Erythroblast (primary cell): ENCODE measurements around the gene IL3RA.

Experiments
- GATA1 ChIP-seq: IDR thresholded peaks from 2 replicates; pipeline ENCODE4 v1.6.1; 2011; ENCODE audit warnings: low read depth, mild to moderate bottlenecking, control low read depth, low read length, moderate library complexity
- POLR2A ChIP-seq: IDR thresholded peaks from 2 replicates; pipeline ENCODE4 v1.6.1; 2011; ENCODE audit warnings: mild to moderate bottlenecking, low read length

DNA sequence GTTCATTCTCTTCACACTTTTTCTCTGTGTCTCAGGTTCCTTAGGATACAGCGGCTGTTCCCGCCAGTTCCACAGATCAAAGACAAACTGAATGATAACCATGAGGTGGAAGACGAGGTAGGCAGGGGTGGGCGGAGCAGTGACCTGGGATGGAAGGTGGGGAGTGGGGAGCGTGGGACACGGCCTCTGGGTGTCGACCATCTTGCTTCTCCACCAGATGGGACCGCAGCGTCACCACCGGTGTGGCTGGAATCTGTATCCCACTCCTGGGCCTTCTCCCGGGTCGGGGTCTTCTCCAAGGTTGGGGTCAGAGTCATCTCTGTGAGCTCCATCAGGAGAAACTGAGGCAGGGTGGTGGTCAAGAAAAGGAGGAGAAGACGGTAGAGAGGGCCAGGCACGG is 31.2 kb upstream of the IL3RA start:
- TF ChIP-seq POLR2A (no peak), GATA1 (no peak)
